Measurements from ENCODE around the gene TMEM131L.

The TMEM131L gene

GRCh38 chr4:153622778-153623240 lies 156.6 kb downstream of the TMEM131L start:
- FAIRE-seq (peak; percentile 40), DNase-seq (ENCODE audit: insufficient read length, low spot score) (no peak)
- TF ChIP-seq TAF1 (IDR thresholded peaks at IDR 0.05; ENCODE audit: low read depth, low read length) (no peak), POU2F2 (IDR thresholded peaks at IDR 0.05; ENCODE audit: low read depth, low read length) (no peak), POLR2AphosphoS5 (IDR thresholded peaks at IDR 0.05; ENCODE audit: low read depth, low read length) (no peak), PAX5 (IDR thresholded peaks at IDR 0.05; ENCODE audit: insufficient read depth, low read length, severe bottlenecking) (no peak), SPI1 (IDR thresholded peaks at IDR 0.05; ENCODE audit: low read depth, low read length) (peak; percentile 57), POLR2A (IDR thresholded peaks at IDR 0.05; ENCODE audit: low read depth, low read length) (no peak)

DNA sequence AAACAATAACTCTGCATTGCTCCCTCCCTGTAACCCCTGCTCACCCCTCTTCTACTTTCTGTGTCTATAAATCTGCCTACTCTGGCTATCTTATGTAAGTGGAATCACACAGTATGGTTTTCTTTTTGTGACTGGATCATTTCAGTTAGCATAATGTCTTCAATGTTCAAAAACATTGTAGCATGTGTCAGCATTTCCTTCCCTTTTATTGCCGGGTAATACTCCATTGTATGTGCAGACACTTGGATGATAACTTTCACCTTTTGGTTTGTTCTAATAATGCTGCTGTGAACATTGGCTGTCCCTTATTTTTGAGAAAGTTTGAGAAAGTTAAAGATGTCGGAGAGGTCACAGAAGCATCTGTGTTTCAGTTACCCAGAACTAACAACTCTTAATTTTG lies 157.3 kb downstream of the TMEM131L start:
- peak; percentile 13 for FAIRE-seq
- no peak for DNase-seq (ENCODE audit: insufficient read length, low spot score)
- TF ChIP-seq POU2F2 (IDR thresholded peaks at IDR 0.05; ENCODE audit: low read depth, low read length) (no peak), POLR2AphosphoS5 (IDR thresholded peaks at IDR 0.05; ENCODE audit: low read depth, low read length) (no peak), TAF1 (IDR thresholded peaks at IDR 0.05; ENCODE audit: low read depth, low read length) (no peak), POLR2A (IDR thresholded peaks at IDR 0.05; ENCODE audit: low read depth, low read length) (no peak), PAX5 (IDR thresholded peaks at IDR 0.05; ENCODE audit: insufficient read depth, low read length, severe bottlenecking) (no peak), SPI1 (IDR thresholded peaks at IDR 0.05; ENCODE audit: low read depth, low read length) (no peak)

- FAIRE-seq (no peak), DNase-seq (ENCODE audit: insufficient read length, low spot score) (no peak)
- TF ChIP-seq SPI1 (IDR thresholded peaks at IDR 0.05; ENCODE audit: low read depth, low read length) (no peak), TAF1 (IDR thresholded peaks at IDR 0.05; ENCODE audit: low read depth, low read length) (no peak), POLR2AphosphoS5 (IDR thresholded peaks at IDR 0.05; ENCODE audit: low read depth, low read length) (no peak), POU2F2 (IDR thresholded peaks at IDR 0.05; ENCODE audit: low read depth, low read length) (no peak), PAX5 (IDR thresholded peaks at IDR 0.05; ENCODE audit: insufficient read depth, low read length, severe bottlenecking) (no peak), POLR2A (IDR thresholded peaks at IDR 0.05; ENCODE audit: low read depth, low read length) (no peak)
Measured at GRCh38 chr4:153628796-153629315, 162.7 kb downstream of the TMEM131L start.

DNA sequence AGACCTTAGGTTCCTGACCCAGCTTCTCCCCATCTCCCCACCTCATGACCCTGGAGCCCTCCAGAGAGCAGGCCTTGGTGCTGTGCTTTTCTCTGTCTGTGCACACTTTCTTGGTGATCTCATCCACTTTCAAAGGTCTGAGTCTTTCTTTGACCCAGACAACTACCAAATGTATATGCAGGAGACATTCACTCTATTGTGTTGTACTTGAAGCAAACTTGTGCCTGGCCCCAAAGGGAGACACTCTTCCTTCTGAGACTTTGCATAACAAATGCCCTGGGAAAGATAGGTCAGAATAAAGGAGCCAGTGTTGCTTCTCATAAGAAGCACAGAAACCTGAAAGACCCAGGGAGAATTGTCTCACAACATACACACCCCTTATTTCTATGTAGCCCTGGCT lies 163.6 kb downstream of the TMEM131L start:
- DNase-seq (ENCODE audit: insufficient read length, low spot score) (no peak), FAIRE-seq (no peak)
- TF ChIP-seq POLR2AphosphoS5 (IDR thresholded peaks at IDR 0.05; ENCODE audit: low read depth, low read length) (no peak), TAF1 (IDR thresholded peaks at IDR 0.05; ENCODE audit: low read depth, low read length) (no peak), SPI1 (IDR thresholded peaks at IDR 0.05; ENCODE audit: low read depth, low read length) (no peak), POU2F2 (IDR thresholded peaks at IDR 0.05; ENCODE audit: low read depth, low read length) (no peak), PAX5 (IDR thresholded peaks at IDR 0.05; ENCODE audit: insufficient read depth, low read length, severe bottlenecking) (no peak), POLR2A (IDR thresholded peaks at IDR 0.05; ENCODE audit: low read depth, low read length) (no peak)

GRCh38 chr4:153634738-153635353 lies 168.7 kb downstream of the TMEM131L start:
- no peak for FAIRE-seq
- TF ChIP-seq POLR2AphosphoS5 (IDR thresholded peaks at IDR 0.05; ENCODE audit: low read depth, low read length) (no peak), TAF1 (IDR thresholded peaks at IDR 0.05; ENCODE audit: low read depth, low read length) (no peak), POU2F2 (IDR thresholded peaks at IDR 0.05; ENCODE audit: low read depth, low read length) (no peak), POLR2A (IDR thresholded peaks at IDR 0.05; ENCODE audit: low read depth, low read length) (no peak), PAX5 (IDR thresholded peaks at IDR 0.05; ENCODE audit: insufficient read depth, low read length, severe bottlenecking) (no peak), SPI1 (IDR thresholded peaks at IDR 0.05; ENCODE audit: low read depth, low read length) (no peak)
- DNase-seq (ENCODE audit: insufficient read length, low spot score) = no peak

GRCh38 chr4:153635846-153636245 lies 169.7 kb downstream of the TMEM131L start:
- TF ChIP-seq PAX5 (IDR thresholded peaks at IDR 0.05; ENCODE audit: insufficient read depth, low read length, severe bottlenecking) (no peak), TAF1 (IDR thresholded peaks at IDR 0.05; ENCODE audit: low read depth, low read length) (no peak), POLR2A (IDR thresholded peaks at IDR 0.05; ENCODE audit: low read depth, low read length) (no peak), POLR2AphosphoS5 (IDR thresholded peaks at IDR 0.05; ENCODE audit: low read depth, low read length) (no peak), SPI1 (IDR thresholded peaks at IDR 0.05; ENCODE audit: low read depth, low read length) (no peak), POU2F2 (IDR thresholded peaks at IDR 0.05; ENCODE audit: low read depth, low read length) (no peak)
- FAIRE-seq (no peak), DNase-seq (ENCODE audit: insufficient read length, low spot score) (no peak)

- TF ChIP-seq PAX5 (IDR thresholded peaks at IDR 0.05; ENCODE audit: insufficient read depth, low read length, severe bottlenecking) (no peak), POLR2A (IDR thresholded peaks at IDR 0.05; ENCODE audit: low read depth, low read length) (peak; percentile 66), POU2F2 (IDR thresholded peaks at IDR 0.05; ENCODE audit: low read depth, low read length) (no peak), POLR2AphosphoS5 (IDR thresholded peaks at IDR 0.05; ENCODE audit: low read depth, low read length) (0 out of 2 replicates have a peak, but pooled peaks have one; percentile 64)
- DNase-seq (ENCODE audit: insufficient read length, low spot score) = no peak
- FAIRE-seq = no peak
Measured at GRCh38 chr4:153637201-153637600, 171.0 kb downstream of the TMEM131L start.

DNA sequence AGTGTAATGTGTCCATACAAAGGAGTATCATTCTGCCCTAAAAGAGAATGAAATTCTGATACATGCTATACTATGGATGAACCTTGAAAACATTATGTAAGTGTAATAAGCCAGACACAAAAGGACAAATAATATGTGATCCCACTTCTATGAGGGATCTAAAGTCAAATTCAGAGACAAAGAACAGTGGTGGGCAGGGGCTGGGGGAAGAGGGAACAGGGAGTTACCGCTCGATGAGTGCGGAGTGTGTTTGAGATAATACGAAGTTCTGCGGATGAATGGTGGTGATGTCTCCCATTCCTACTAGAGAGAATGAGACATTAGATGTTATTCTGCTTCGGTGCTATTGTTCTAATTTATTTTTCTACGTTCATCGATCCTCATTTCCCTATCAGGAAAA lies 171.9 kb downstream of the TMEM131L start:
- DNase-seq (ENCODE audit: insufficient read length, low spot score) (no peak), FAIRE-seq (no peak)
- peak; percentile 11; the same call in 1 of the 2 replicates for TF ChIP-seq POLR2A (IDR thresholded peaks at IDR 0.05; ENCODE audit: low read depth, low read length)
- no peak; the same call in 1 of the 2 replicates for TF ChIP-seq POLR2AphosphoS5 (IDR thresholded peaks at IDR 0.05; ENCODE audit: low read depth, low read length)
- no peak for TF ChIP-seq POU2F2 (IDR thresholded peaks at IDR 0.05; ENCODE audit: low read depth, low read length)

DNA sequence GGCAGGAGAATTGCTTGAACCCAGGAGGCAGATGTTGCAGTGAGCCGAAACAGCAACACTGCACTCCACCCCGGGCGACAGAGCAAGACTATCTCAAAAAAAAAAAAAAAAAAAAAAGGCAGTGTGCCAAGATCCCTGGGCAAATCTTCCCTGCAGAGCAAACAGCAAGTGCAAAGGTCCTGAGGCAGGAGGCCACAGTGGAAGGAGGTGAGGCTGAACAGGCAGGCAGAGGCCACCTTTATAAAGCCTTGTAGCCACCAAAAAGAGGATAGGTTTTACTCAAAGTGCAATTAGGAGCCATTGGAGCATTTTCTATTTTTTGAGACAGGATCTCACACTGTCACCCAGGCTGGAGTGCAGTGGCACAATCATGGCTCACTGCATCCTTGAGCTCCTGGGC lies 172.8 kb downstream of the TMEM131L start:
- no peak for FAIRE-seq
- no peak for DNase-seq (ENCODE audit: insufficient read length, low spot score)
- TF ChIP-seq PAX5 (IDR thresholded peaks at IDR 0.05; ENCODE audit: insufficient read depth, low read length, severe bottlenecking) (no peak), POLR2A (IDR thresholded peaks at IDR 0.05; ENCODE audit: low read depth, low read length) (no peak), POU2F2 (IDR thresholded peaks at IDR 0.05; ENCODE audit: low read depth, low read length) (no peak), POLR2AphosphoS5 (IDR thresholded peaks at IDR 0.05; ENCODE audit: low read depth, low read length) (no peak), SPI1 (IDR thresholded peaks at IDR 0.05; ENCODE audit: low read depth, low read length) (no peak), TAF1 (IDR thresholded peaks at IDR 0.05; ENCODE audit: low read depth, low read length) (no peak)
